ENCODE data around the gene DOCK8. TPM values are rescaled to one million over a fixed set of nuclear protein-coding genes. Genes with fewer than 3 reads are reported as not detected.

The DOCK8 gene
- total and polyA plus RNA-seq, 10 donors, result 34.3 to 275 (median 184) TPM

DNA sequence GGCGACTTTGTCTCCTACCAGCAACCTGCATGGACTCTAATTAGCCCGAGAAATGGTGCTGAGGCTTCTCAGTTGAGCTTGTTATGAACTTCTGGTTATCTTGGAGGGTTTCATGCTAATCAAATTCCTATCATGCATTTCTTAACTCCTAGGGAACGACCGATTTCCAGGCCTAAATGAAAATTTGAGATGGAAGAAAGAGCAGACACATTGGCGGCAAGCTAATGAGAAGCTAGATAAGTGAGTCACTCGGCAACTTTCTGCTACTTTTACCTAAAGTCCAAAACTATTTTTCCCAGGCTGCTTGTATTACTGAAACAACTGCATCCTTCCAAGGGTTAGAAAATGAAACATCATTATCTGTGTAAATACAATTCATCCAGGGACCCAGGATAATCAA lies 207.2 kb downstream of the DOCK8 start:
- intact Hi-C loops (cut with DNase I; ENCODE audit: low total_unique reads), result no loop called here
- 93 to 97% (median 96%) methylated on average over 6 of the region's 6 CpGs for WGBS, 5 donors
- no peak overlapping the region for H3K4me3 ChIP-seq
- TF ChIP-seq, protein P1, sequence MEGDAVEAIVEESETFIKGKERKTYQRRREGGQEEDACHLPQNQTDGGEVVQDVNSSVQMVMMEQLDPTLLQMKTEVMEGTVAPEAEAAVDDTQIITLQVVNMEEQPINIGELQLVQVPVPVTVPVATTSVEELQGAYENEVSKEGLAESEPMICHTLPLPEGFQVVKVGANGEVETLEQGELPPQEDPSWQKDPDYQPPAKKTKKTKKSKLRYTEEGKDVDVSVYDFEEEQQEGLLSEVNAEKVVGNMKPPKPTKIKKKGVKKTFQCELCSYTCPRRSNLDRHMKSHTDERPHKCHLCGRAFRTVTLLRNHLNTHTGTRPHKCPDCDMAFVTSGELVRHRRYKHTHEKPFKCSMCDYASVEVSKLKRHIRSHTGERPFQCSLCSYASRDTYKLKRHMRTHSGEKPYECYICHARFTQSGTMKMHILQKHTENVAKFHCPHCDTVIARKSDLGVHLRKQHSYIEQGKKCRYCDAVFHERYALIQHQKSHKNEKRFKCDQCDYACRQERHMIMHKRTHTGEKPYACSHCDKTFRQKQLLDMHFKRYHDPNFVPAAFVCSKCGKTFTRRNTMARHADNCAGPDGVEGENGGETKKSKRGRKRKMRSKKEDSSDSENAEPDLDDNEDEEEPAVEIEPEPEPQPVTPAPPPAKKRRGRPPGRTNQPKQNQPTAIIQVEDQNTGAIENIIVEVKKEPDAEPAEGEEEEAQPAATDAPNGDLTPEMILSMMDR (IDR thresholded peaks at IDR 0.05 in 8 of 11, conservative IDR thresholded peaks at IDR 0.05 in 3 of 11), result no peak
- no peak for TF ChIP-seq POLR2AphosphoS5 (IDR thresholded peaks at IDR 0.05)
- no peak for TF ChIP-seq POLR2A (IDR thresholded peaks at IDR 0.05)
- DNase-seq, result no peak
- no peak overlapping the region for H3K27ac ChIP-seq
- H3K9me3 ChIP-seq, result no peaks in the 10 kb centered on the region
- H3K36me3 ChIP-seq, result peaks cover 10 to 100% (median 98%) of the 10 kb centered on the region in 6 donors
- no peaks in the 10 kb centered on the region for H3K27me3 ChIP-seq (replicated peaks in 1 of 7)
- no peaks in the 10 kb centered on the region for H3K4me1 ChIP-seq

DNA sequence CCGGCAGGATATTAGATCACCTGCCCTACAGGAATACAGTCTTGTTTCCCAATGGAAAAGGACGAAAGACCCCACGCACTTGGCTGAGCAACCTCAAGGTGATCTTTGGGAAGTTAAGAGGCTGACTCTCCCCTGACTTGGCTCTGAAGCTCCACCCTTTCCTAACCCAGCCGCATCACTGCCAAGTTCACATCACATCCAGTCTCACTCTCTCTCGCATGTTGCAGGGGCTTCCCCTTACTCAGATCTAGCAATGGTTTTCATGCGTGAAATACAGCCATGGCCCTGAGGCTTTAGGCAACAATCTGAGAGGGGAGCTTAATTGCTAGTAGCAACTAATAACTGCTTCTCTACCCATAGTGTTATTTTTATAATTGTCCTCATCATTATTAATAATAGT lies 211.6 kb downstream of the DOCK8 start:
- intact Hi-C loops (cut with DNase I; ENCODE audit: low total_unique reads), result no loop called here
- no peak for DNase-seq
- WGBS, 5 donors, result 66 to 92% (median 84%) methylated on average over 6 of the region's 6 CpGs
- H3K36me3 ChIP-seq, result peaks cover 6 to 100% (median 98%) of the 10 kb centered on the region in 6 donors
- peak in 1 of 3 donors; percentile 16 for TF ChIP-seq POLR2AphosphoS5 (IDR thresholded peaks at IDR 0.05)
- TF ChIP-seq, protein P1 (IDR thresholded peaks at IDR 0.05 in 8 of 11, conservative IDR thresholded peaks at IDR 0.05 in 3 of 11), result no peak
- no peaks in the 10 kb centered on the region for H3K9me3 ChIP-seq
- H3K4me3 ChIP-seq, result no peak overlapping the region
- no peaks in the 10 kb centered on the region for H3K4me1 ChIP-seq
- H3K27me3 ChIP-seq (replicated peaks in 1 of 7), result no peaks in the 10 kb centered on the region
- H3K27ac ChIP-seq, result peak overlapping the region in 1 of 8 donors; percentile 3

DNA sequence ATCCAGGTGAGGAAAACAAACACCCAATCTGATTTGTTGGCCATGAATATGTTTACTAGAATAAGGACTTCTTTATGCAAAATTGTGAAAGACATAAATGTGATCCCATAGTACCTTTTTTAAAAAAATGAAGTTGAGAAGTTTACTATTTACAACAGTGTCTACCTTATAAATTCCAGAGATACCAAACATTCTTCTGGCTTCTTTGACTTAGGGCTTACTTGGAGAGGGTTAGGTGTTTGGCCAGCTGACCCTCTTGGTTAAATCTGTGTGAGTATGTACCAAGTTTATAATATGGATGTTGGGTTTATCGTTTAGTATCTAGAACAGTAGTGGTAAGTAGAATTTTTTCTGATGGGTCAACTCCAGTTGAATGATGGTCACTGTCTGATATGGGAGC lies 212.3 kb downstream of the DOCK8 start:
- no peak for DNase-seq
- TF ChIP-seq, protein P1 (IDR thresholded peaks at IDR 0.05 in 8 of 11, conservative IDR thresholded peaks at IDR 0.05 in 3 of 11), result no peak
- TF ChIP-seq POLR2AphosphoS5 (IDR thresholded peaks at IDR 0.05) (no peak), POLR2A (IDR thresholded peaks at IDR 0.05) (no peak)
- WGBS, 5 donors, result 89 to 99% (median 95%) methylated on average over 1 of the region's 1 CpG
- no peaks in the 10 kb centered on the region for H3K27me3 ChIP-seq (replicated peaks in 1 of 7)
- no peaks in the 10 kb centered on the region for H3K4me1 ChIP-seq
- intact Hi-C loops (cut with DNase I; ENCODE audit: low total_unique reads), result no loop called here
- no peaks in the 10 kb centered on the region for H3K9me3 ChIP-seq
- H3K4me3 ChIP-seq, result no peak overlapping the region
- H3K36me3 ChIP-seq, result peaks cover 2 to 100% (median 97%) of the 10 kb centered on the region in 6 donors
- no peak overlapping the region for H3K27ac ChIP-seq

DNA sequence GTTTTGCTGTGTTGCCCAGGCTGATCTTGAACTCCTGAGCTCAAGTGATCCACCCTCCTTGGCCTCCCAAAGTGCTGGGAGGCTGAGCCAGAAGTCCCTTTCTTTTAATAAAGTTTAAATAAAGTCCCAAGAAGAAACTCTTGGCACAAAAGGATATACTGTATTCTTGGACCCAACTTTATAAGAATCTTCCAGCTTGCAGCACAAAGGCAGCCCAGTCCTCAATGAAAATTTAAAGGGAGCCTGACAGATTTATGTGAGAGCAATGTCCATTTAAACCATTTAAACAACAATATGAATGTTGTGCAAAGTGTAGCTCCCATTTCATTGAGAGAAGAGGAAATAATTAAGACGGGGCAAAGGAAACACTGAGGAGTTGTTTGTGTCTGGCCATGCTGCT lies 217.0 kb downstream of the DOCK8 start:
- H3K36me3 ChIP-seq, result peaks cover 8 to 100% (median 96%) of the 10 kb centered on the region in 6 donors
- H3K4me3 ChIP-seq, result no peak overlapping the region
- no peak overlapping the region for H3K27ac ChIP-seq
- WGBS, 5 donors, result 62 to 86% (median 68%) methylated on average over 1 of the region's 1 CpG
- TF ChIP-seq, protein P1 (IDR thresholded peaks at IDR 0.05 in 8 of 11, conservative IDR thresholded peaks at IDR 0.05 in 3 of 11), result no peak
- TF ChIP-seq POLR2A (IDR thresholded peaks at IDR 0.05), result no peak
- TF ChIP-seq POLR2AphosphoS5 (IDR thresholded peaks at IDR 0.05), result no peak
- no peak for DNase-seq
- H3K9me3 ChIP-seq, result no peaks in the 10 kb centered on the region
- intact Hi-C loops (cut with DNase I; ENCODE audit: low total_unique reads), result no loop called here
- H3K4me1 ChIP-seq, result no peaks in the 10 kb centered on the region
- no peaks in the 10 kb centered on the region for H3K27me3 ChIP-seq (replicated peaks in 1 of 7)
